MM.1S (cell line): ENCODE results near the gene C10orf53.

ENCODE experiments used
- DNase-seq: peaks from one replicate; pipeline ENCODE4 v3.0.0-alpha.2; 2015
- H2AFZ ChIP-seq: fragments of 300-600 bp; sonication (generic); 2 replicates; pipeline ENCODE4 v1.6.0; 2016; ENCODE audit warnings: antibody characterized with exemption, low read length
- H3F3A ChIP-seq: fragments of 300-600 bp; sonication (generic); 2 replicates; pipeline ENCODE4 v1.6.1; 2016; ENCODE audit warnings: mild to moderate bottlenecking, antibody characterized with exemption, low read length, moderate library complexity, mixed read lengths; ENCODE audit not compliant: insufficient read depth
- H3K27ac ChIP-seq: fragments of 300-600 bp; sonication (generic); 2 replicates; pipeline ENCODE4 v1.5.1; 2016; ENCODE audit warnings: mild to moderate bottlenecking, low read length
- H3K27me3 ChIP-seq: fragments of 300-600 bp; sonication (generic); replicated peaks from 2 replicates; pipeline ENCODE4 v1.6.0; 2016; ENCODE audit warnings: low read length; ENCODE audit not compliant: insufficient read depth
- H3K36me3 ChIP-seq: fragments of 300-600 bp; sonication (generic); replicated peaks from 2 replicates; pipeline ENCODE4 v1.6.1; 2016; ENCODE audit warnings: mild to moderate bottlenecking, low read length, mixed read lengths; ENCODE audit not compliant: insufficient read depth
- H3K4me1 ChIP-seq: fragments of 300-600 bp; sonication (generic); 2 replicates; pipeline ENCODE4 v1.6.1; 2016; ENCODE audit warnings: low read length, mixed read lengths
- H3K4me2 ChIP-seq: fragments of 300-600 bp; sonication (generic); 2 replicates; pipeline ENCODE4 v1.6.0; 2016; ENCODE audit warnings: low read depth, low read length
- H3K4me3 ChIP-seq: fragments of 300-600 bp; sonication (generic); 2 replicates; pipeline ENCODE4 v1.5.1; 2016; ENCODE audit warnings: low read length, mixed read lengths
- H3K79me2 ChIP-seq: fragments of 300-600 bp; sonication (generic); 2 replicates; pipeline ENCODE4 v1.6.1; 2016; ENCODE audit warnings: mixed run types, low read length, mixed read lengths
- H3K9ac ChIP-seq: fragments of 300-600 bp; sonication (generic); 2 replicates; pipeline ENCODE4 v1.6.1; 2016; ENCODE audit warnings: low read length, mixed read lengths
- H3K9me2 ChIP-seq: fragments of 300-600 bp; sonication (generic); replicated peaks from 2 replicates; pipeline ENCODE4 v1.6.1; 2016; ENCODE audit warnings: mild to moderate bottlenecking, low read length, mixed read lengths; ENCODE audit not compliant: insufficient read depth
- H3K9me3 ChIP-seq: fragments of 300-600 bp; sonication (generic); replicated peaks from 2 replicates; pipeline ENCODE4 v1.6.1; 2016; ENCODE audit warnings: mild to moderate bottlenecking, low read length, mixed read lengths; ENCODE audit not compliant: insufficient read depth
- H4K20me1 ChIP-seq: fragments of 300-600 bp; sonication (generic); 2 replicates; pipeline ENCODE4 v1.6.1; 2016; ENCODE audit warnings: mild to moderate bottlenecking, low read length, moderate library complexity, mixed read lengths; ENCODE audit not compliant: insufficient read depth
- CTCF ChIP-seq: fragments of 300-600 bp; sonication (generic); IDR thresholded peaks from 2 replicates; pipeline ENCODE4 v1.5.1; 2016; ENCODE audit warnings: antibody characterized with exemption, low read length, mixed read lengths
- EZH2 ChIP-seq: fragments of 300-600 bp; sonication (generic); optimal IDR thresholded peaks from 2 replicates; pipeline ENCODE3; 2017; ENCODE audit warnings: low read depth, mild to moderate bottlenecking, antibody characterized with exemption, low read length, mixed read lengths
- EZH2phosphoT487 ChIP-seq: fragments of 300-600 bp; sonication (generic); IDR thresholded peaks from 2 replicates; pipeline ENCODE4 v1.6.1; 2018; ENCODE audit warnings: antibody characterized with exemption, low read length

C10orf53 gene

DNA sequence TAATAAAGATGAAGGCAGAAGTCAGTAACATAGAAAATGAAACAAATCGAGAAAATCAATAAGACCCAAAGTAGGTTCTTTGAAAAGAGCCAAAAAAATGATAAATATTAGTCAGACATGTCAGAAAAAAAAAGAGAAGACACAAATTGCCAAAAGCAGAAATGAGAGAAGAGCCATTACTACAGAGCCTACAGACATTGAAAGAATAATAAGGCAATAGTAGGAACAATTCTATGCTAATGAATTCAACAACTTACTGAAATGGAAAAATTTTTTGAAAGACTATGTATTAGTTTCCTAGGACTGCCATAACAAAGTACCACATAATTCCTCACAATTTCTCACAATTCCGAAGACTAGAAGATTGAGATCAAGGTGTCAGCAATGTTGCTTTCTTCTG is 47.1 kb downstream of the C10orf53 start:
- H3K4me2 ChIP-seq: no peak overlapping the region

GRCh38 chr10:49733866-49734265 is 54.4 kb downstream of the C10orf53 start:
- H3K9me3 ChIP-seq: no peaks in the 10 kb centered on the region
- no peaks in the 10 kb centered on the region for H3K36me3 ChIP-seq
- no peak overlapping the region for H3K4me3 ChIP-seq
- no peaks in the 10 kb centered on the region for H3K4me1 ChIP-seq
- no peaks in the 10 kb centered on the region for H3F3A ChIP-seq
- no peak for DNase-seq
- TF ChIP-seq CTCF (no peak), EZH2phosphoT487 (no peak), EZH2 (no peak)
- H3K27ac ChIP-seq: no peak overlapping the region
- H3K9ac ChIP-seq: no peak overlapping the region
- 0 out of 2 replicates have a peak, but pooled peaks cover 2% of the 10 kb centered on the region for H3K27me3 ChIP-seq
- H4K20me1 ChIP-seq: no peaks in the 10 kb centered on the region
- no peak overlapping the region for H3K4me2 ChIP-seq
- H3K79me2 ChIP-seq: no peaks in the 10 kb centered on the region
- H2AFZ ChIP-seq: no peak overlapping the region
- no peaks in the 10 kb centered on the region for H3K9me2 ChIP-seq

More for the DNA sequence above, 47.1 kb downstream of the C10orf53 start:
- H3K9me2 ChIP-seq: no peaks in the 10 kb centered on the region
- no peak overlapping the region for H3K4me3 ChIP-seq
- H3K4me1 ChIP-seq: no peaks in the 10 kb centered on the region
- no peak overlapping the region for H3K27ac ChIP-seq
- H4K20me1 ChIP-seq: no peaks in the 10 kb centered on the region
- DNase-seq: no peak
- H3K9me3 ChIP-seq: no peaks in the 10 kb centered on the region
- no peak overlapping the region for H3K9ac ChIP-seq
- H3F3A ChIP-seq: no peaks in the 10 kb centered on the region
- H3K36me3 ChIP-seq: no peaks in the 10 kb centered on the region
- H2AFZ ChIP-seq: no peak overlapping the region
- no peaks in the 10 kb centered on the region for H3K79me2 ChIP-seq
- no peaks in the 10 kb centered on the region for H3K27me3 ChIP-seq
- no peak for TF ChIP-seq CTCF
- no peak for TF ChIP-seq EZH2phosphoT487
- no peak for TF ChIP-seq EZH2

DNA sequence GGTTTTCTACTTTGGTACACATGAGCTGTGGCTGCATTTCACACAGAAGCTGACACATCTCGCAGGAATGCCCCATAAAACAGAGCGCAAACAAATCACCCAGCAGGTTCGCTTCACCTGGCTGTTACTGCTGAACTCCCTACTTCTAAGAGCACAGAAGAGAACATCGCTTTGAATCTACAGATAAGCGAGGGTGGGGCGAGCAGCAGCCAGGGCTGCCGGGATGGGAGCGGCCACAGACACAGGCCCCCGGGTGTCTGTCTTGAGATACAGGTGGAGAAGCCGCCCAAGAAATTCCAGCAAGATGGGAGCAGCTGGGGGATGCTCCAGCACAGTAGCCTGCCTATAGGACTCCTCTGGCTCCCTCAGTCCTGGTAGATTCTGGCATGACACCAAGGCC is 55.2 kb downstream of the C10orf53 start:
- Histone ChIP-seq H2AFZ (no peak overlapping the region), H3K9ac (no peak overlapping the region), H3K36me3 (no peaks in the 10 kb centered on the region), H3K27me3 (0 out of 2 replicates have a peak, but pooled peaks cover 4% of the 10 kb centered on the region), H3K4me2 (no peak overlapping the region), H3K79me2 (no peaks in the 10 kb centered on the region), H3K4me3 (no peak overlapping the region), H3K9me3 (no peaks in the 10 kb centered on the region), H3K9me2 (no peaks in the 10 kb centered on the region), H4K20me1 (no peaks in the 10 kb centered on the region), H3K27ac (no peak overlapping the region), H3K4me1 (no peaks in the 10 kb centered on the region), H3F3A (no peaks in the 10 kb centered on the region)
- no peak for DNase-seq
- TF ChIP-seq EZH2phosphoT487 (no peak), EZH2 (no peak), CTCF (no peak)
